Caco-2 (cell line): ENCODE results near the gene DNAAF9. TPM values are rescaled to one million over a fixed set of nuclear protein-coding genes. Genes with fewer than 3 reads are reported as not detected.

Source experiments
- BruUV-seq: library from RNA; stranded (reverse); fragments of 400-500 nt; replicated peaks from 2 replicates; lab custom pipeline; 2021; lab: Mats Ljungman, UMichigan
- CTCF ChIA-PET: fragments of 300-600 bp; sonication (Branson Sonifier 250); formaldehyde crosslinking; loops from one replicate; lab custom pipeline; 2022; ENCODE audit warnings: antibody characterized with exemption; lab: Charles Lee
- POLR2A ChIA-PET: fragments of 300-600 bp; sonication (Branson Sonifier 250); formaldehyde crosslinking; loops from one replicate; lab custom pipeline; 2022; ENCODE audit warnings: antibody characterized with exemption; lab: Charles Lee
- DNase-seq, 2 experiments: peaks; one replicate each; pipeline versions ENCODE4 v3.0.0 to v3.0.0-alpha.2; 2020 to 2022
- H3K27me3 ChIP-seq: replicated peaks from 2 replicates; pipeline ENCODE4 v1.6.0; 2011; ENCODE audit warnings: low read length; ENCODE audit not compliant: control insufficient read depth, insufficient read depth
- H3K36me3 ChIP-seq: 2 replicates; pipeline ENCODE4 v1.5.1; 2011; ENCODE audit warnings: low read length; ENCODE audit not compliant: control insufficient read depth, insufficient read depth
- H3K4me1 ChIP-seq: fragments of 250-450 bp; sonication (Bioruptor Pico); 2 replicates; pipeline ENCODE4 v1.5.1; 2020; ENCODE audit warnings: mild to moderate bottlenecking
- H3K4me3 ChIP-seq: 2 replicates; pipeline ENCODE4 v1.5.1; 2011; ENCODE audit warnings: low read depth, mild to moderate bottlenecking, control low read depth, low read length
- H3K9me3 ChIP-seq: fragments of 250-450 bp; sonication (Bioruptor Pico); 2 replicates; pipeline ENCODE4 v1.5.1; 2020; ENCODE audit warnings: mild to moderate bottlenecking, moderate library complexity
- H3K27ac Mint-ChIP-seq: one replicate; pipeline ENCODE4 v1.8.0; 2022; ENCODE audit warnings: mixed read lengths; ENCODE audit not compliant: unreplicated experiment
- H3K27me3 Mint-ChIP-seq: one replicate; pipeline ENCODE4 v1.8.0; 2022; ENCODE audit warnings: mixed read lengths; ENCODE audit not compliant: insufficient read depth, unreplicated experiment
- H3K36me3 Mint-ChIP-seq: one replicate; pipeline ENCODE4 v1.8.0; 2022; ENCODE audit warnings: mild to moderate bottlenecking, mixed read lengths; ENCODE audit not compliant: insufficient read depth, unreplicated experiment
- H3K4me1 Mint-ChIP-seq: one replicate; pipeline ENCODE4 v1.8.0; 2022; ENCODE audit warnings: low read depth, mixed read lengths; ENCODE audit not compliant: unreplicated experiment
- H3K4me3 Mint-ChIP-seq: one replicate; pipeline ENCODE4 v1.8.0; 2022; ENCODE audit warnings: mild to moderate bottlenecking, moderate library complexity, mixed read lengths; ENCODE audit not compliant: unreplicated experiment
- H3K9me3 Mint-ChIP-seq: one replicate; pipeline ENCODE4 v1.8.0; 2022; ENCODE audit warnings: mixed read lengths; ENCODE audit not compliant: unreplicated experiment
- CTCF ChIP-seq, 2 experiments: fragments of 200-600 bp in 1 of 2; IDR thresholded peaks; 1 replicate in 1 of 2; 2 replicates in 1 of 2; pipeline versions ENCODE4 v1.5.1 to v1.8.0; 2011 to 2022; ENCODE audit warnings: antibody characterized with exemption in 1 of 2, control low read depth in 1 of 2, inconsistent platforms in 1 of 2, low read depth in 1 of 2, low read length in 1 of 2, mild to moderate bottlenecking in 1 of 2, moderate library complexity in 1 of 2; ENCODE audit not compliant: insufficient read depth in 1 of 2, severe bottlenecking in 1 of 2, unreplicated experiment in 1 of 2
- intact Hi-C: fragments of 100-400 bp; cut with micrococcal nuclease; formaldehyde crosslinking; loops from one replicate; pipeline ENCODE4 v1.10.0; 2022; ENCODE audit not compliant: unreplicated experiment
- total RNA-seq: library from RNA; stranded (reverse); gene quantifications from 2 replicates; pipeline ENCODE4 v1.2.3, GENCODE V29; 2022

Gene DNAAF9
- total RNA-seq, 1 experiment from 2014 or later: not detected

GRCh38 chr20:3358676-3359340 lies 48.7 kb downstream of the DNAAF9 start:
- intact Hi-C loops: loop anchor here (1.0 to 2.0 kb wide), 2 partner anchors 204 to 273 kb away; no protein-coding TSS in a partner anchor
- Mint-ChIP-seq H3K27me3 (peaks cover 2% of the 10 kb centered on the region), H3K9me3 (no peaks in the 10 kb centered on the region), H3K27ac (peak overlapping the region; percentile 27), H3K4me1 (peaks cover 9% of the 10 kb centered on the region), H3K36me3 (no peaks in the 10 kb centered on the region), H3K4me3 (peak overlapping the region; percentile 8)
- BruUV-seq: no TSS peak
- no peak overlapping the region for H3K4me3 ChIP-seq
- ChIA-PET POLR2A (no interaction called here), CTCF (interaction anchor here (0.5 to 2.0 kb wide), 15 partner anchors 8 to 409 kb away, joined by 3 to 17 read pairs (median 4); partner anchors contain the start of genes ADISSP and ATRN)
- peak; percentile 32 to 63 for TF ChIP-seq CTCF (IDR thresholded peaks at IDR 0.05; ENCODE audit: insufficient read depth in 1 of 2, low read depth in 1 of 2, low read length in 1 of 2, severe bottlenecking in 1 of 2, unreplicated experiment in 1 of 2)
- no peaks in the 10 kb centered on the region for H3K4me1 ChIP-seq
- no peaks in the 10 kb centered on the region for H3K27me3 ChIP-seq
- no peaks in the 10 kb centered on the region for H3K36me3 ChIP-seq
- no peaks in the 10 kb centered on the region for H3K9me3 ChIP-seq
- peak in 1 of 2 experiments; percentile 47 for DNase-seq

Other genes starting within 250 kb of the DNAAF9 start
- 24.2 and 27.4 TPM in 2 replicates for gene FASTKD5, start 247.8 kb downstream of the DNAAF9 start, total RNA-seq
- 6.7 and 6.9 TPM in 2 replicates for gene UBOX5, start 247.8 kb downstream of the DNAAF9 start, total RNA-seq
- gene LZTS3, start 234.1 kb downstream of the DNAAF9 start, total RNA-seq: 4.3 and 4.5 TPM in 2 replicates
- 76.3 and 84.8 TPM in 2 replicates for gene DDRGK1, start 203.0 kb downstream of the DNAAF9 start, total RNA-seq
- gene ITPA, start 198.2 kb downstream of the DNAAF9 start, total RNA-seq: 68.4 and 73.8 TPM in 2 replicates
- 8.6 and 9.5 TPM in 2 replicates for gene SLC4A11, start 168.5 kb downstream of the DNAAF9 start, total RNA-seq
- gene ATRN, start 63.3 kb upstream of the DNAAF9 start, total RNA-seq: 39.3 and 41.4 TPM in 2 replicates